Measurements from ENCODE around the gene PRSS12.

PRSS12 gene

GRCh38 chr4:118390121-118390520 is 37.3 kb upstream of the PRSS12 start:
- no peaks in the 10 kb centered on the region for H3K4me1 ChIP-seq (ENCODE audit: low read length)
- no peak overlapping the region for H3K4me3 ChIP-seq (ENCODE audit: low read length)
- no peak overlapping the region for H2AFZ ChIP-seq (ENCODE audit: low read depth, low read length)
- H3K9me3 ChIP-seq (ENCODE audit: insufficient read depth, low read length), result no peaks in the 10 kb centered on the region
- no peaks in the 10 kb centered on the region for H4K20me1 ChIP-seq (ENCODE audit: insufficient read depth, low read length)
- H3K79me2 ChIP-seq (ENCODE audit: low read length), result no peaks in the 10 kb centered on the region
- H3K9ac ChIP-seq (ENCODE audit: low read length), result no peak overlapping the region
- TF ChIP-seq CTCF (IDR thresholded peaks at IDR 0.05; ENCODE audit: low read depth, low read length), result no peak
- TF ChIP-seq EZH2phosphoT487 (IDR thresholded peaks at IDR 0.05; ENCODE audit: low read depth), result no peak
- H3K36me3 ChIP-seq (replicated peaks; ENCODE audit: low read depth, low read length), result no peaks in the 10 kb centered on the region
- no peaks in the 10 kb centered on the region for H3K27me3 ChIP-seq (ENCODE audit: low read depth, low read length)
- H3K27ac ChIP-seq (ENCODE audit: low read length), result no peak overlapping the region
- no peak overlapping the region for H3K4me2 ChIP-seq (ENCODE audit: low read length)

- TF ChIP-seq EZH2phosphoT487 (IDR thresholded peaks at IDR 0.05; ENCODE audit: low read depth), result no peak
- TF ChIP-seq CTCF (IDR thresholded peaks at IDR 0.05; ENCODE audit: low read depth, low read length), result no peak
- H2AFZ ChIP-seq (ENCODE audit: low read depth, low read length), result no peak overlapping the region
- H3K9ac ChIP-seq (ENCODE audit: low read length), result no peak overlapping the region
- no peaks in the 10 kb centered on the region for H3K9me3 ChIP-seq (ENCODE audit: insufficient read depth, low read length)
- no peak overlapping the region for H3K4me2 ChIP-seq (ENCODE audit: low read length)
- no peaks in the 10 kb centered on the region for H3K36me3 ChIP-seq (replicated peaks; ENCODE audit: low read depth, low read length)
- H3K4me3 ChIP-seq (ENCODE audit: low read length), result no peak overlapping the region
- no peaks in the 10 kb centered on the region for H4K20me1 ChIP-seq (ENCODE audit: insufficient read depth, low read length)
- H3K4me1 ChIP-seq (ENCODE audit: low read length), result no peaks in the 10 kb centered on the region
- H3K79me2 ChIP-seq (ENCODE audit: low read length), result no peaks in the 10 kb centered on the region
- no peaks in the 10 kb centered on the region for H3K27me3 ChIP-seq (ENCODE audit: low read depth, low read length)
- H3K27ac ChIP-seq (ENCODE audit: low read length), result no peak overlapping the region
Measured at GRCh38 chr4:118389721-118390120, 36.9 kb upstream of the PRSS12 start.

- Histone ChIP-seq H3K4me2 (ENCODE audit: low read length) (no peak overlapping the region), H3K27ac (ENCODE audit: low read length) (no peak overlapping the region), H3K4me1 (ENCODE audit: low read length) (no peaks in the 10 kb centered on the region), H3K79me2 (ENCODE audit: low read length) (no peaks in the 10 kb centered on the region), H2AFZ (ENCODE audit: low read depth, low read length) (no peak overlapping the region), H3K36me3 (replicated peaks; ENCODE audit: low read depth, low read length) (no peaks in the 10 kb centered on the region), H3K9me3 (ENCODE audit: insufficient read depth, low read length) (no peaks in the 10 kb centered on the region), H3K4me3 (ENCODE audit: low read length) (no peak overlapping the region), H3K9ac (ENCODE audit: low read length) (no peak overlapping the region), H3K27me3 (ENCODE audit: low read depth, low read length) (no peaks in the 10 kb centered on the region), H4K20me1 (ENCODE audit: insufficient read depth, low read length) (no peaks in the 10 kb centered on the region)
- TF ChIP-seq CTCF (IDR thresholded peaks at IDR 0.05; ENCODE audit: low read depth, low read length) (no peak), EZH2phosphoT487 (IDR thresholded peaks at IDR 0.05; ENCODE audit: low read depth) (no peak)
Measured at GRCh38 chr4:118388606-118389005, 35.8 kb upstream of the PRSS12 start.

- Histone ChIP-seq H3K27me3 (ENCODE audit: low read depth, low read length) (no peaks in the 10 kb centered on the region), H2AFZ (ENCODE audit: low read depth, low read length) (no peak overlapping the region), H3K27ac (ENCODE audit: low read length) (no peak overlapping the region), H3K79me2 (ENCODE audit: low read length) (no peaks in the 10 kb centered on the region), H3K4me3 (ENCODE audit: low read length) (no peak overlapping the region), H3K4me1 (ENCODE audit: low read length) (no peaks in the 10 kb centered on the region), H3K36me3 (replicated peaks; ENCODE audit: low read depth, low read length) (no peaks in the 10 kb centered on the region), H4K20me1 (ENCODE audit: insufficient read depth, low read length) (no peaks in the 10 kb centered on the region), H3K9me3 (ENCODE audit: insufficient read depth, low read length) (no peaks in the 10 kb centered on the region), H3K9ac (ENCODE audit: low read length) (no peak overlapping the region), H3K4me2 (ENCODE audit: low read length) (no peak overlapping the region)
- TF ChIP-seq EZH2phosphoT487 (IDR thresholded peaks at IDR 0.05; ENCODE audit: low read depth) (no peak), CTCF (IDR thresholded peaks at IDR 0.05; ENCODE audit: low read depth, low read length) (no peak)
Measured at GRCh38 chr4:118381902-118382301, 29.1 kb upstream of the PRSS12 start.
